ENCODE data around the gene NPPC. TPM values are rescaled to one million over a fixed set of nuclear protein-coding genes. Genes with fewer than 3 reads are reported as not detected.

NPPC gene
- polyA plus RNA-seq, 1 donor from 2014 or later: 2.7 TPM

GRCh38 chr2:231920795-231921194, 5.4 kb downstream of the NPPC start:
- H3K79me2 ChIP-seq (replicated peaks; ENCODE audit: insufficient read depth, low read length): no peaks in the 10 kb centered on the region

GRCh38 chr2:231920366-231920765, 5.8 kb downstream of the NPPC start:
- Histone ChIP-seq H3K27ac (ENCODE audit: low read length) (no peak overlapping the region), H3K9ac (ENCODE audit: low read length) (no peak overlapping the region), H3K4me3 (ENCODE audit: low read length) (no peak overlapping the region), H3F3A (ENCODE audit: insufficient read depth, low read length, poor library complexity, severe bottlenecking) (no peaks in the 10 kb centered on the region), H2AFZ (ENCODE audit: low read depth, low read length) (no peak overlapping the region), H3K27me3 (ENCODE audit: insufficient read depth, low read depth, low read length) (peaks cover 15% of the 10 kb centered on the region), H4K20me1 (ENCODE audit: insufficient read depth) (no peaks in the 10 kb centered on the region), H3K79me2 (replicated peaks; ENCODE audit: insufficient read depth, low read length) (no peaks in the 10 kb centered on the region), H3K36me3 (ENCODE audit: insufficient read depth, low read length) (no peaks in the 10 kb centered on the region), H3K4me2 (ENCODE audit: low read length) (no peak overlapping the region), H3K9me3 (ENCODE audit: low read length) (no peaks in the 10 kb centered on the region), H3K9me2 (ENCODE audit: insufficient read depth, low read length) (no peaks in the 10 kb centered on the region)
- TF ChIP-seq POLR2AphosphoS5 (IDR thresholded peaks at IDR 0.05) (no peak), SMC3 (conservative IDR thresholded peaks at IDR 0.05; ENCODE audit: poor library complexity) (no peak), EZH2 (IDR thresholded peaks at IDR 0.05; ENCODE audit: borderline replicate concordance, insufficient read depth, low read length, poor library complexity, severe bottlenecking) (no peak), EP300 (conservative IDR thresholded peaks at IDR 0.05; ENCODE audit: poor library complexity, severe bottlenecking) (no peak), REST (IDR thresholded peaks at IDR 0.05; ENCODE audit: borderline replicate concordance) (no peak), TAF1 (IDR thresholded peaks at IDR 0.05; ENCODE audit: low read depth) (no peak), MXI1 (conservative IDR thresholded peaks at IDR 0.05; ENCODE audit: poor library complexity, severe bottlenecking) (no peak), RAD21 (conservative IDR thresholded peaks at IDR 0.05) (no peak)

More at GRCh38 chr2:231920795-231921194, 5.4 kb downstream of the NPPC start:
- H3K4me3 ChIP-seq (ENCODE audit: low read length): no peak overlapping the region
- H2AFZ ChIP-seq (ENCODE audit: low read depth, low read length): no peak overlapping the region
- no peaks in the 10 kb centered on the region for H4K20me1 ChIP-seq (ENCODE audit: insufficient read depth)
- no peak overlapping the region for H3K27ac ChIP-seq (ENCODE audit: low read length)
- no peaks in the 10 kb centered on the region for H3F3A ChIP-seq (ENCODE audit: insufficient read depth, low read length, poor library complexity, severe bottlenecking)
- no peaks in the 10 kb centered on the region for H3K9me2 ChIP-seq (ENCODE audit: insufficient read depth, low read length)
- peaks cover 19% of the 10 kb centered on the region for H3K27me3 ChIP-seq (ENCODE audit: insufficient read depth, low read depth, low read length)
- H3K9ac ChIP-seq (ENCODE audit: low read length): no peak overlapping the region
- no peak for TF ChIP-seq RAD21 (conservative IDR thresholded peaks at IDR 0.05)
- no peak for TF ChIP-seq EP300 (conservative IDR thresholded peaks at IDR 0.05; ENCODE audit: poor library complexity, severe bottlenecking)
- no peak for TF ChIP-seq EZH2 (IDR thresholded peaks at IDR 0.05; ENCODE audit: borderline replicate concordance, insufficient read depth, low read length, poor library complexity, severe bottlenecking)
- no peak for TF ChIP-seq MXI1 (conservative IDR thresholded peaks at IDR 0.05; ENCODE audit: poor library complexity, severe bottlenecking)
- TF ChIP-seq TAF1 (IDR thresholded peaks at IDR 0.05; ENCODE audit: low read depth): no peak
- no peak for TF ChIP-seq SMC3 (conservative IDR thresholded peaks at IDR 0.05; ENCODE audit: poor library complexity)
- TF ChIP-seq REST (IDR thresholded peaks at IDR 0.05; ENCODE audit: borderline replicate concordance): no peak
- no peak for TF ChIP-seq POLR2AphosphoS5 (IDR thresholded peaks at IDR 0.05)
- no peak for TF ChIP-seq CTCF (IDR thresholded peaks at IDR 0.05; ENCODE audit: poor library complexity, severe bottlenecking)
- H3K36me3 ChIP-seq (ENCODE audit: insufficient read depth, low read length): no peaks in the 10 kb centered on the region
- no peaks in the 10 kb centered on the region for H3K9me3 ChIP-seq (ENCODE audit: low read length)
- H3K4me2 ChIP-seq (ENCODE audit: low read length): no peak overlapping the region
